CD4-positive, alpha-beta T cell treated with Interleukin-6 for 4 hours (primary cell): Measurements from ENCODE around the gene SLC2A9.
A peak's percentile ranks its signal among the peaks of the same experiment; 100 is the strongest.

ENCODE experiments used
- DNase-seq: peaks from one replicate; pipeline ENCODE4 v3.0.0-alpha.2; 2020; ENCODE audit warnings: mixed read lengths

SLC2A9 gene

DNA sequence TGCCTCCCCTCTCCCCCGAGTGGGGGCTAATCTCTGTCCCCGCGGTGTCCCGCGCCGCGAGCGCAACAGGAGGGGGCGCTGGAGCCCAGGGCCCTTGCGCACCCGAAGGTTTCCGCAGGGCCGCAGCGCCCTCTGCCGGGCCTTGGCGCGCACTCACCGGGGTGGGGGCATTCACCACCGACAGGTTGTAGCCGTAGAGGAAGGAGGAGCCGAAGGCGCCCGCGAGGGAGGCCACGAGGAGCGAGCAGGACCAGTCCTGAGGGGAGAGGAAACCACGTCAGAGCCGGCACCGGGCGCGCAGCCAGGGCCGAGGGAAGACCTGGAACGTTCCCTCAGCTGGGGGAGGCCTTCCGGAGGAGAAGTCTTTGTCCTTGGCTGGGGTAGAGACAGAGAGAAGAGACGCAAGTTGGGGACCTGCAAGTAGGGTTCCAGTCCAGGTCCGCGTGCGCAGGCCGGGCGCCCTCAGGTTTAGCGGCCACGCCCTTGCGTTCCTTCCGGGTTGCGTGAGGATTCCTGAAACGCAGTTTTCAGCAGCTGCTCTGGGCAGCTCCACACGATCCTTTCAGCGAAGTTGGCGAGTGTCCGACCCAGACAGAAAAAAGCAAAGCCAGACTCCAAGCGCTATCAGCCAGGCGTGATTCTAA, 2.4 kb downstream of the SLC2A9 start:
- DNase-seq: peak; percentile 93

DNA sequence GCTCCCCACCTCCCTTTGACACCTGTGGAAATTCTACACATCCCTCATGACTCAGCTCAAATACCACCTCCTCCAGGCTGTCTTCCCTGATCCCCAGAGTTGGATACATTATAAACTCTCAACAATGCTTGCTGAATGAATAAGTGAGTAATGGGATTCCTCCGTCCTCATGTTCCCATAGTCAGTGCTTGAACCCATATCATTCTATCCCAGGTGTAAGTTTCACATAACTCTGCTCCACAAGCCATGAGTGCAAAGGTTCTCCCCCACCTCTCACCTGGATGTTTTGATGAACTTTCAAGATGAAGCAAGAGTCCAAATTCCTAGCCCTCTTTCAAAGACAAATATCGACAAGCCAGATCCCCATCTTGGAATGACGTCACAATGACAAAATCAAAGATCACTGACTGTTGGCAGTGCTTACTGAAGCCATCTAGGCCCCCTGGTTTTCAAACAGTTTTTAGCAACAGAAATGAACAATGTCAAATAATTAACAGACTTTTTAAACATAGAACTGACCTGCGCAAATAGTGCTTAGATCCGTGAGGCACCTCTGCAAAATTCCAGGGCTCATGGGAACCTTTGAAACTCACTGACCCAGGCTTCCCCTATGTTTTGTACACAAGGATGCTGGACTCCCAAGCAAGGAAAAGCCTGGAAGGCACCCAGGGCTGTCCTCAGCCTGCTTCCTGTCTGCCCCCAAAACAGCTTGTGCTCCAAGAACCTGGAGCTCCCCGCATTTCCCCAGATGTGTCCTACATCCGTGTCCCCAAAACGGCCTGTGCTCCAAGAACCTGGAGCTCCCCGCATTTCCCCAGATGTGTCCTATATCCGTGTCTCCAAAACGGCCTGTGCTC, 4.0 kb downstream of the SLC2A9 start:
- DNase-seq: no peak

DNA sequence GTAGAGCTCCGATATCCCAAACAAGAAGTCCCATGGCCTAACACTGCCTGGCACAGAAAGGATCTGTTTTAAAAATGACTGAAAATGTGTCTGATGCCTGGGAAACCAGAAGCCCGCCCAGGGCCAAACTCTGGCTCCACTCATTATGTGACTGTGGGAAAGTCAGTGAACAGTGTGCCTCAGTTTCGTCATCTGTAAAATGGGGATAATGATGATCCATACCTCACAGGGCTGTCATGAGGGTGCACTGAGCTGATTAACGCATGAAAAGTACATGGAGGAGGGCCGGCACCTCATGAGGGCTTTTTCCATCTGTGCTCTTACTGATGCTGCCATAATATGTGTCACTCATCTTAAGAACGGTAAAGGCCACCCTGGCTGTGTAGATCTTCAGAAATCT, 5.1 kb downstream of the SLC2A9 start:
- DNase-seq: no peak

DNA sequence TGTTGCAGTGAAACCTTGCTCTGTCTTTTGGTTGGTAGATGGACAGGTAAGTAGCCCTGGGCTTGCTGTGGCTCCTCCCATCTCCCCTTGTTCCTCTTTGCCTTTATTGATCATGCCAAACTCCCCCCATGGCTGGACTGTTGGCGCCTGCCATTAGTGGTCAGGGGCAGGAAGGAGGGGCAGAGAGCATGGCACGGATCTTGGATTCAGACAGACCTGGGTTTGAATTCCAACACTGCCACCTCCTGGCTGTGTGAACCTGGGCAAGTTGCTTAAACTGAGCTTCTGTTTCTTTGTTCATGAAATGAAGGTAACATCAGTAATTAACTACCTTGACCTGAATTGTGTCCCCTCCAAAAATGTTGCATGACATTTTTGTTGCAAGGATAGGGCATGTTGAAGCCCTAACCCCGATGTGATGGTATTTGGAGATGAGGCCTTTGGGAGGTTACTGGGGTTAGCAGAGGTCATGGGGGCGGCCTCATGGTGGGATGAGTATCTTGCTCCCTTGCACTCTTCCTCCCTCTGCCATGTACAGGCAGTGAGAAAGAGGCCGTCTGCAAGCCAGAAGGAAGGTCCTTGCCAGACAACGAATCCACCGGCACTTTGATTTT, 6.0 kb downstream of the SLC2A9 start:
- DNase-seq: peak; percentile 7

DNA sequence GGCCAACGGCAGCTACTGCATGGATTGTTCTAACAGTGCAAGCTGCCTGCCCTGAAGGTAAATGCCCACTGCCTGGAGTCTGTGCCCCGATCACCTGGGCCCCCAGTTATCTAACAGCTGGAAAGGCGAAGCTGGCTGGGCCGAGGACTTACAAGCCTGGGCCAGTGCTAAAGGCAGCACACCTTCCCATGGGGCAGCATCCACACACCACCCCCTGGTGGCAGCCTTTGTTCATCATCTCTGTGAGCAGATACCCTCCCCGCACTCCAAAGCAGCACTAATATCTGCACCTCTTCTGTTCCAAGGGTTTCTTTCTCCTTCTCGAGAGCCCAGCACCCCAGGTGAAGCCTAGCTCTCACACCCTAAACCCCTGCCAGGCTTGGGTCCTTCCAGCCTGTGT, 7.6 kb downstream of the SLC2A9 start:
- DNase-seq: peak; percentile 30

DNA sequence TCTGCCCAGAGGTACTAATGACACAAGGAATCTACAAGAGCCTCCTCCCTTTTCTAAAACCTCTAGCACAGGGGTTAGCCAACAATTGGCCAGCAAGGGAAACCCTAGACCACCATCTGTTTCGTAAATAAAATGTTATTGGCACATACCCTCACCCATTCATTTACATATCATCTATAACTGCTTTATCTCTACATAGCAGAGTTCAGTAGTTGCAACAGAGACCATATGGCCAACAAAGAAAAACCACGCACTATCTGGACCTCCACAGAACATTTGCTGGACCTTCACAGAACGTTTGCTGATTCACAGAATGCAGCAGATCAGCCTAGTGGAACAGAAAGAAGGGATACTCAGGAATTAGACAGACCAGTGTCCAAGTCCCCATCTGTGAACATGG, 9.4 kb downstream of the SLC2A9 start:
- no peak for DNase-seq

DNA sequence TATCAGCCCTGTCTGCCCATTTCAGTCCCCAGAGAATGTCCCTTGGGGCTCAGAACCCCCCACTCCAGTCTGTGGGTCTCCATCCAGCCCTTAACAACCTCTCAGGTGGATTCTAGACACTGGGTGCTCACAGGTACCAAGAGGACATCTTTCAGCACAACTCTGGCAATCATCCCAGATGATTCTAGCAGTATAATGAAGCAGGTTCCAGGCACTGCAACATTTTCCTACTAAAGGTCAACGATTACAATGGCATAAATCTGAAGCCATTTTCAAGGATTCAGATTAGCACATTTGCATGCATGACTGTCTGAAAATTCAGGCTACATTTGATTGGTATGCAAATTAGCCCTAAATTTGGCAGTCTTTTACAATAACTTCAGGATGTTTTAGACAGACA, 10.0 kb downstream of the SLC2A9 start:
- DNase-seq: no peak

DNA sequence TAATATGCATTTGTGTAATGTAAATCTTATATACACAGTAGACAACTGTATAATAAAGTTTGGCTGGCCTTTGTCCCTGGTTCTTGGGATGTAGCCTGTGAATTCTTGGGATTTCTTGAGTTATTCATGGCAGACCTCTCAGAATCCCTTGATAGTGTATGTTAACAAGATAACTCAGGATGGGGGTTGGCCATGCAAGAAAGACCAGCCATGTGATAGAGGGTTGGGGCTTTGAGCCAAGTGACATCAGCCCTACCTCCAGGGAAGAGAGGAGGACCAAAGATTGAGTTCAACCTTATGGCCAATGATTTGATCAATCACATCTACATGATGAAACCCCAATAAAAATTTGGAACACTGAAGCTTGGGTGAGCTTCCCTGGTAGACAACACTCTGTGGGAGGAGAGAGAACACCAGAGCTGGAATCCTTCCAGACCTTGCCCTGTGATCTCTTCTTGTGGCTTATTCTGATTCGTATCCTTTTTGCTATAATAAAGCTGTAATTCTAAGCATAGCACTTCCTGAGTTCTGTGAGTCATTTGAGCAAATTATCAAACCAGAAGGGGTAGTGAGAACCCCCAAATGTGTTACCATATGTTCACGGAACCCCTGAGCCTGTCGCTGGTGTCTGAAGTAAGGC, 11.3 kb downstream of the SLC2A9 start:
- no peak for DNase-seq

DNA sequence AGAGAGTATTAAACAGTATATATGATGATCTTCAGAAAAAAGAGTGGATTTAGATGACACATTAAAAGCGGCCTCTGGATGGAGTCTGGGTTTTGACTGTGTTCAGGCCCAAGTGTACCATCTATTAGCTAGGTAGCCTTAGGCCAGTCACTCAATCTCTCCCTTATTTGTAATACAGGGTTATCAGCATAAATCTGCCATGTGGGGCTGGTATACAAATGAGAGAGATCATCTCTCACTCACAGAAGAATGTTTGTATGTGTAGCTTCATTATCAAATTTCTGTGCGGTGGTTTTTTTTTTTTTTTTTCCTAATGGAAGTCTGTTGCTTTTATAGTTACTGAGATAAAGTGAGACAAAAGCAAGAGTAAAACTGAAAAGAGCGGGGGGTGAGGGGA, 12.7 kb downstream of the SLC2A9 start:
- DNase-seq: no peak

DNA sequence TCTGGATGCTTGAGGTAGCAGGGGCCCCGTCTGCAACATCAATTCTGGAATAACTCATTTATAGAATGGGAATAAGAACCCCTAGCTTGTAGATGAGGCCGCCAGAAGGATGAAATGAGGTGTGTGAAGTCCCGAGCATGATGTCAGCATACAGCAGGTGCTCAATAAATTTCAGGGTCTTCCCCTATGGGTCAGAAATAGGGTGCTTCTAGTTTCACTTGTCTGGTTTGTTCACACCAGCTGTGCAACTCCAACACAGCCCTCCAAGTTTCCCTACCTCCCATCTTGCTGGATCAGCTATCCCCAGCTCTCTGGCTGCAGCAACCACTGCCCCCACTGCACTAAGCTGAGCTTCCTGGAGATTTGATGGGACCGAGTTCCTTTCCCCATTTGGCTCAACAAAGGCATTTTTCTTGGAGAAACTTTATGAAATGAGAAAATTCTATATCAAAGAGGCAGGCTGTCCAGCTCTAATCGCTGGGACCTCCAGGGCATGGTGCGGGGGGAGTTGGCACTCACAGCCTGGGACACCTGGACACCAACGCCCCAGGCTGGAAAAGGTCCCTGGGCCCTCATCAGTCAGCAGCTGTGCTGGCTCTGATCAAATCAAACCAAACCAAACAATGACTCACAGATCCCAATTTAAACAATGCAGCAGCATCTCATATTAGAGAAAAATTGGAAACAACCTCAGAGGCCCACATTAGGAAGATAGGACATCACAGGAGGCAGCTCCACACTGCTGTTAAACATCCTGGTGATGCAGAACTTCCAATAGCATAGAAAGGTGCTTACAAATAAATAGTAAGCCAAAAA, 13.3 kb downstream of the SLC2A9 start:
- DNase-seq: no peak

DNA sequence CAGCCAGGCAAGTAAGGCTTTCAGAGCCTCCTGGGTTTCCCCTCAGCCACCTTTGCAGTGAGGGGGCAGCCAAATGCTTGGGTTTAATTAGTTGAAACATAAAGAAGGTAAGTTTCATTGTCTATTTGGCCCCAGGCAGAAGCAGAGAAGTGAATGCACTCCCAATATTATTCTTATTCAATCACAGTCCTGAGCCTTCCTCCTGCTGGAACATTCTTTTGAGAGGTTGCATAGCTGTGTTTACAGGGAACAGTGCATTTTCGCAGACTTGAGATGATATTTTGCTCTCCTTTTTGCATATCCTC, 13.9 kb downstream of the SLC2A9 start:
- no peak for DNase-seq

DNA sequence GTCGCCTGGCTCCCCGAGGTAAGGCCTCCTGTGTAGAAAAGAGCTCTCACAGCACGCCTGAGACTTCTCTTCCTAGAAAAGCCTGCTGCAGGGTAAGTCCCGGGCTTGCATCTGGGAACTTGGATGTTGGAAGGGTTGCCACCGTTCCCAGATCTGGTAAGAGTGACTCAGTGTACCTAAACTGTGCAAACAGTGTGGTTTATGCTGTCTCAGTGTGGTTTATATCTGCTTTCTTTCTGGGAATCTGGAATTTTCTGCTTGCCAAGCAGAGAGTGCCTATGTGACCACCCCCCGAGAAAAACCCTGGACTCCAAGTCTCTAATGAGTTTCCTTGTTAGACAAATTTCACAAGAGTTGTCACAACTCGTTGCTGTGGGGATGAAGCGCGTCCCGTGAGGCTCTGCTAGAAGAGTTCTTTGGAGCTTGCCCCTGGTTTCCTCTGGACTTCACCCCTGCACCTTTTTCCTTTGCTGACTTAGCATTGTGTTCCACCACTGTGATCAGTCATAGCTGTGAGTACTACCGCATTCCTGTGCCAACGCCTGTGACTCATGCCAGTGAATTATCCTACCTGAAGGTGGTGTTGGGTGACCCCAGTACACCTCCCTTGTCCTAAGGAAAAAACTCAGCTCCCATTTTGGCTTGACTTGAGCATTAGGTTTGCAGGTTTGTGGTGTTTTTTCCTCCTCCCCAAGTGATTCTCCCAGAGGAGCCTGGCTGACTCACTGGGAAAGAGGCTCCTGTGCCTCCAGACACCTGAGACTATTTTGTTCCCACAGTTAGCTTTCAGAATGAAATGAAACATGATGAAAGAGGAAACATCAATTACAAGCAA, 14.5 kb downstream of the SLC2A9 start:
- no peak for DNase-seq

DNA sequence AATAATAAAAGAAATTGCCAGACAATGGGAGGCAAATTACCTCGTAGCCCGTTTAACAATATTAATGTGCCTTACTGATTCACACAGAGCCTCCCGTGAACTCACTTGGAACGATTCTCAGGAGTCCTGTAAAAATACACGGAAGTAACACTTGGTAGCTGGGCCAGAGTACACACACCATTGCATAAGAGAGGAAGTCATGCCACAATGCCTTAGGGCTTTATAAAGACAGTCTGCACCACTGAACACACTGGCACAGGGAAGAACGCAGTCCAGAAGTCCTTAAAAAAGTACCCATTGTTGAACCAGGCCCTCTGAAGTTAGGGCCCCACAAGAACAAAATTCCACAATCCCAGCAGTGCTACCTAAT, 15.1 kb downstream of the SLC2A9 start:
- DNase-seq: no peak

DNA sequence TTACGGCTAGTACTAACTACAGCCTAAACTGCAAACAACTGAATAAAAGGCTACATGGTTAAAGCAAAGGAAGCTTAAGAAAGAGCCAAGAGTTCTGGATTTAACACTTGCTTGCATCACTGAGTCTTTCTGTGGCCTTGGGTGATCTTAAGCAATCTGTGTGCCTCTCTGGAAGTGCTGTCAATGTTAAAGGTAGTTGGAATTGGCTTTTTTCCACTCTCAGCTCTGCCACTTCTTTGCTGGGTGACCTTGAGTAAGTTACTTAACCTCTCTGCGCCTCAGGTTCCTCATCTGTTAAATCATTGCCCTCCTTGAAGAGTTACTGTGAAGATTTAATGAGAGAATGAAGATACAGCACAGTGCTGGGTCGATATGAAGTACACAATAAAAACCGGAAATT, 15.7 kb downstream of the SLC2A9 start:
- DNase-seq: no peak

DNA sequence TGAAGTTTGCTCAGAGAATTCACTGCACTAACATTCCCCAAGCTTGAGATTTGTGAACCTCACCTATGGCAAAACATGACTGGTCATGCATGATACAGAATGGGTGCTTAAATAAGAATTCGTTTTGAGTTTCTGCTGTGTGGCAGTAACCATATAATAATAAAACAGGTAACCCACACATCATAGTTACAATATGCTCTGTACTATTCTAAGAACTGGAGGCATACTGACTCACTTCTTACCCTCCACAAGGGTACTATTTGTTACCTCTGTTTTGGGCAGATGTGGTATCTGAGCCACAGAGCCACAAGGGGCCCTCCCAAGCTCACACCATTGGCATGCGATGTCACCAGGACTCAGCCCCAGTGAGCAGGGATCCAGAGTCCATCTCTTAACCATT, 17.6 kb downstream of the SLC2A9 start:
- DNase-seq: no peak

DNA sequence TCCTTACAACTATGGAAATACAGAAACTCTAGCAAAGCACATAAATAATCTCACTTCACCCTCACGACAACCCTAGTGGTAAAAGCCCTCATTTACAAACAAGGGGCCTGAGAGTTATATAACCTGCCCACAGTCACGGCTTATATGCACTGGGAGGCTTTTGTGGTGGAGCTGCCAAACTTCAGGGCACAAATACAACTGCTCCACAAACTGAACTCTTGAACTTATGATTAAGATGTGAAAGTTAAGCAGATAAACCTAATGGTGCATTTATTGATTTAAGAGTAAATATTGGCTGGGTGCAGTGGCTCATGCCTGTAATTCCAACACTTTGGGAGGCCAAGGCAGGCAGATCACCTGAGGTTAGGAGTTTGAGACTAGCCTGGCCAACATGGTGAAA, 19.0 kb downstream of the SLC2A9 start:
- DNase-seq: no peak

DNA sequence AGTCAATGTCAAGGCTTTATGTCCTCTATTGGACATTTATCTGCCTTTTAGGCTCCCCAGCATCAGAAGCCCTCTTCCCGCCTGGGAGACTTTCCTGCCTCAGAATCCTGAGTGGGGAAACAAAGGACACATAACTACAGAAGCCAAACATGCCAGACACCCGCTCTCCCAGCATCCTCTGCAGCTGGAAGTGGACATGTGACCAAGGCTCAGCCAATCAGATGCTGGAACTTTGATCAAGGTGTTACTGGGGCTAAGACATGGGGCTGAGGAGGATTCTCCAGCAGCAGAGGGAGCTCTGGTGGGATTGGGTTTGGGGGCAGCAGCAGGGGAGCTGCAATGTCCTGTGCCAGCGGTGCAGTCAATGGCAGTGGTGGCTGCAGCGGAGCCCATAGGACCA, 19.5 kb downstream of the SLC2A9 start:
- no peak for DNase-seq

DNA sequence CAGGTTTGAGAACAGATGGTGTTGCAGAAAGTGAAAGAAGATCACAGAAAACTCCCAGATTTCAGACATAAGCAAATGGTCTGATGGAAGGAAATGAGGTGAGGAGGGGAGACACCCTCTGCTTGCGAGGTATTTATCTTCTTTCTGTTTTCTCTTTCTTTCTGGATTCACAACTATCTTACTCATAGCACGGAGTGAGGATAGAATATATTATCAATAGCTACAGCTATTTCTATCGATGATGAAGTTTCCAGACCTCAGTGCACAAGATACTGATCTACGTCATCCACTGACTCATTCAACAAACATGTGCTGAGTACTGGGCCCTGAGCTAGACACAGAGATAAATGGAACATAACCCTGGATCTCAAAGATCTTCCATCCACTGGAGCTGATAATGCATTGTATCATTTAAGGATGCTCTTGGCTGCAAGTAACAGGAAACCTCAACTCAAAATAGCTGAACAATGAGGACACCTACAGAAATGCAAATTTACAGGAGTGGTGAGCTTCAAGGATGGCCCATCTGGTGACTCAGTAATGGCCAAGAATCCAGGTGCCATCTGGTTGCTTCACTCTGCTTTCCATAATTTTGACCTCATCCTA, 21.2 kb downstream of the SLC2A9 start:
- DNase-seq: no peak

DNA sequence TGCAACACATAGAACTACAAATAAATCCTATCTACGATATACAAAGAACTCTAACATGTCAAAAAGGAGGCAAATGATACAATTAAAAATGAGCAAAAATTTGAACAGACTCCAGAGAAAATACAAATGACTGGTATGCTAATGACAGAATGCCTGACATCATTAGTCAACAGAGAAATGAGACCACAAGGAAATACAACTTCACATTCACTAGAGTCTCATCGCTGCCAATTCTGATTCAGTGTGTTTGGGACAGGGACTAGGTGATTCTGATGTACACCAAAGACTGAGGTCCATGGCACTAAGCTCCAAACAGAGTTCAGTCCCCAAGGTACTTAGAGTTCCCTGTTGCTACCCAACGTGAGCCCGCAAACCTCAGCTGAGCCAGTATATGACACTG, 23.4 kb downstream of the SLC2A9 start:
- DNase-seq: no peak

DNA sequence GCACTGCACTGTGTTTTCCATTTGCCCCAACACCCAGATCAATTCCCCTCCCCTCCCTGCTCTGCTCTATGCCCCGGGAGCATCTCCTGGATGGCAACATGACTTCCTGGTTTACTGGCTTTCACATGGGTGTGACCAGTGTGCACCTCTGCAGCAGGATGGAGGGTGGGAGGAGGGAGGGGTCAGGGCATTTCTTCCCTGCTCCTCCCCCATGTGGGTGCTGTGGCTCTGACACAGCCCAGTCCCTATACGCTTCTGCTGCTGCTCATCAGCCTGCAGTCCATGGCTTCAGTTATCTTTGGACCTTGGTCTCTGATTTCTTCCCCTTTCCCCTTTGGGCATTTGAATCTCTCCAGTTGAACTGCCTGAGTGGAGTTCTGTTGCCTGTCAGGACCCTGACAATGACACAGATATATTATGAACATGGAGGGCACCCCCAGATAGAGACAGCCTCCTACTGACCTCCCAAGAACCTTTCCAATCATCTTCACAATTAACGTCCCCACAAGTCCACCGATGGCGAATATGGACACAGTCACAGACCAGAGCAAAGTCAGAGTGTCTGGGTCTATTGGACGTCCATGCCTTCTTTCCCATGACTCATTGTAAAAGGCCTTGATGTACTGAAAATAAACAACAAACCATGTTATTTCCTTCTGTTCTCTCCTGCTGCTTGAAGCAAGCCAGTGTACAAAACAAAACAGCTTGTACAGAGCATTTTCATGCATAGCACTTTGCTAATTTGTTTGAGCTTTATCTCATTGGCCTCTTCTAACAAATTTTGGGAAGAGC, 24.8 kb downstream of the SLC2A9 start:
- DNase-seq: no peak
